ENCODE results near the gene PDE8A. TPM values are rescaled to one million over a fixed set of nuclear protein-coding genes. Genes with fewer than 3 reads are reported as not detected.

The PDE8A gene
- total RNA-seq, 1 experiment from 2014 or later, result 44.2 TPM

DNA sequence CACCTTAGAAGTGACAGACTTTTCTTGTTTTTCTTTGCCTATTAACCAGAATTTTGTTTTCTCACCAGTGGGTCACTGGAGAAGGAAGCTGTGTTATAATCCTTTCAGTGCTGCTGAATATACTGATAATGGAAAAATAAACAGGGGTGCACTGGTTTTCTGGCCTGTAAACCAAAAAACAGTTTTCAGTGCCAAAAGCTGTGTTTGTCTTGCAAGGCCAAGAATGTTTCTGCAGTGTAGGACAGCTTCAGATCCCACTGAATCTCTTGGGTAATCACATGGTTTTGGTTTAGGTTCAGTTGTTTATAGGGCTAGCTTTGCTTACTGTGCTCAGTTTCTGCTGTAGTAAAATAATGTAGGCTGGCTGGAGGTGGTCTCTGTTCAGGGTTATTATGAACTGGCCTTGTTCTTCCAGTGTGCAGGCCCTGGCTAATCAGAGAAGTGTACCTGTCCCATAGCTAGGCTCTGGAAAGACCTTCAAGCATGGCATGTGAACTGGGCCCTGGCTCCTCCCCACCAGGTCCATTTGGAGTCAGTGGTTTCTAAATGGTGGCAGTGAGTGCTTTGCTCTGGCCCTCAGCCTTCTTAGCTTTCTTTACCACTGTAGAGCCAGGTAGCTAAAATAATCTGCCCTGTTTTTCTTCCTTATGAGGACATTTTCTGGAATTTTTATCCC, 18.7 kb downstream of the PDE8A start:
- CTCF ChIA-PET, result interaction anchor here (0.5 to 0.7 kb wide), 2 partner anchors 44 kb away, joined by 3 to 6 read pairs; no protein-coding TSS in a partner anchor
- Histone ChIP-seq H3K9me3 (ENCODE audit: low read length) (no peaks in the 10 kb centered on the region), H3K27ac (ENCODE audit: low read length) (no peak overlapping the region), H2AFZ (ENCODE audit: low read length) (no peak overlapping the region), H3K36me3 (ENCODE audit: low read depth, low read length) (peaks cover 4% of the 10 kb centered on the region; the same call in 1 of the 2 replicates), H3K9me2 (replicated peaks; ENCODE audit: low read length) (no peaks in the 10 kb centered on the region), H3K27me3 (ENCODE audit: low read length) (no peaks in the 10 kb centered on the region), H3K4me3 (ENCODE audit: low read length) (no peak overlapping the region), H4K20me1 (ENCODE audit: low read length) (peaks cover 5% of the 10 kb centered on the region), H3K4me2 (ENCODE audit: low read length) (no peak overlapping the region), H3K9ac (ENCODE audit: low read length) (no peak overlapping the region), H3F3A (ENCODE audit: low read length, unreplicated experiment) (no peaks in the 10 kb centered on the region), H3K4me1 (ENCODE audit: insufficient read depth, low read length) (no peaks in the 10 kb centered on the region), H3K79me2 (ENCODE audit: low read length) (peaks cover 100% of the 10 kb centered on the region)
- TF ChIP-seq, protein P1, sequence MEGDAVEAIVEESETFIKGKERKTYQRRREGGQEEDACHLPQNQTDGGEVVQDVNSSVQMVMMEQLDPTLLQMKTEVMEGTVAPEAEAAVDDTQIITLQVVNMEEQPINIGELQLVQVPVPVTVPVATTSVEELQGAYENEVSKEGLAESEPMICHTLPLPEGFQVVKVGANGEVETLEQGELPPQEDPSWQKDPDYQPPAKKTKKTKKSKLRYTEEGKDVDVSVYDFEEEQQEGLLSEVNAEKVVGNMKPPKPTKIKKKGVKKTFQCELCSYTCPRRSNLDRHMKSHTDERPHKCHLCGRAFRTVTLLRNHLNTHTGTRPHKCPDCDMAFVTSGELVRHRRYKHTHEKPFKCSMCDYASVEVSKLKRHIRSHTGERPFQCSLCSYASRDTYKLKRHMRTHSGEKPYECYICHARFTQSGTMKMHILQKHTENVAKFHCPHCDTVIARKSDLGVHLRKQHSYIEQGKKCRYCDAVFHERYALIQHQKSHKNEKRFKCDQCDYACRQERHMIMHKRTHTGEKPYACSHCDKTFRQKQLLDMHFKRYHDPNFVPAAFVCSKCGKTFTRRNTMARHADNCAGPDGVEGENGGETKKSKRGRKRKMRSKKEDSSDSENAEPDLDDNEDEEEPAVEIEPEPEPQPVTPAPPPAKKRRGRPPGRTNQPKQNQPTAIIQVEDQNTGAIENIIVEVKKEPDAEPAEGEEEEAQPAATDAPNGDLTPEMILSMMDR (conservative IDR thresholded peaks at IDR 0.05; ENCODE audit: low read depth, low read length), result no peak
- no peak for TF ChIP-seq EZH2phosphoT487 (IDR thresholded peaks at IDR 0.05; ENCODE audit: borderline replicate concordance, low read length)
- BruUV-seq (replicated peaks), result no TSS peak
- DNase-seq, result no peak
- ATAC-seq, result peak; percentile 35
- POLR2A ChIA-PET (ENCODE audit: unreplicated experiment), result interaction anchor here (0.6 kb wide), 1 partner anchor 118 kb away, joined by 3 read pairs; no protein-coding TSS in a partner anchor
- intact Hi-C loops (cut with micrococcal nuclease), result no loop called here

- ATAC-seq (no peak), DNase-seq (no peak)
- Histone ChIP-seq H3K27ac (ENCODE audit: low read length) (no peak overlapping the region), H3K9me2 (replicated peaks; ENCODE audit: low read length) (no peaks in the 10 kb centered on the region), H2AFZ (ENCODE audit: low read length) (no peak overlapping the region), H3F3A (ENCODE audit: low read length, unreplicated experiment) (no peaks in the 10 kb centered on the region), H3K4me3 (ENCODE audit: low read length) (no peak overlapping the region), H3K9me3 (ENCODE audit: low read length) (no peaks in the 10 kb centered on the region), H4K20me1 (ENCODE audit: low read length) (peaks cover 5% of the 10 kb centered on the region), H3K9ac (ENCODE audit: low read length) (no peak overlapping the region), H3K4me1 (ENCODE audit: insufficient read depth, low read length) (no peaks in the 10 kb centered on the region), H3K27me3 (ENCODE audit: low read length) (no peaks in the 10 kb centered on the region), H3K79me2 (ENCODE audit: low read length) (peaks cover 100% of the 10 kb centered on the region), H3K36me3 (ENCODE audit: low read depth, low read length) (peaks cover 4% of the 10 kb centered on the region; the same call in 1 of the 2 replicates), H3K4me2 (ENCODE audit: low read length) (no peak overlapping the region)
- CTCF ChIA-PET, result no interaction called here
- POLR2A ChIA-PET (ENCODE audit: unreplicated experiment), result no interaction called here
- BruUV-seq (replicated peaks), result no TSS peak
- intact Hi-C loops (cut with micrococcal nuclease), result no loop called here
- TF ChIP-seq EZH2phosphoT487 (IDR thresholded peaks at IDR 0.05; ENCODE audit: borderline replicate concordance, low read length) (no peak), EZH2 (IDR thresholded peaks at IDR 0.05; ENCODE audit: low read length, unreplicated experiment) (no peak)
- TF ChIP-seq, protein P1 (conservative IDR thresholded peaks at IDR 0.05; ENCODE audit: low read depth, low read length), result no peak
Measured at GRCh38 chr15:85000937-85001336, 19.3 kb downstream of the PDE8A start.

DNA sequence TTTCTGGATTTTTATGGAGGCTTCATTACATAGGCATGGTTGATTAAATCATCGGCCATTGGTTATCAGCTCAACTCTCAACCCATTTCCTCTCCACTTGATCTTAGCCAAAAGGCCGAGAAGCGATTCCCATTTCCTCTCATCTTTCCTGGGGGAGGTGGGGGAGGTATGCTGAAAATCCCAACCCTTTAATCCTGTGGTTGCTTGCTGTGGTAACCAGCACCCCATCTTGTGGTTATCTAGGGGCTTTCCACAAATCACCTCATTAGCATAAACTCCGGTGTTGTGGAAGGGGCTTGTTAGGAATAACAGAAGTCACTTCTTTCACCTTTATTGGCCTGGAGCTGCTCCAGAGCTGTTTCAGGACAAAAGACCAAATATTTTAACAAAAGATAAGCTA, 20.9 kb downstream of the PDE8A start:
- intact Hi-C loops (cut with micrococcal nuclease), result no loop called here
- TF ChIP-seq, protein P1 (conservative IDR thresholded peaks at IDR 0.05; ENCODE audit: low read depth, low read length), result no peak
- TF ChIP-seq EZH2 (IDR thresholded peaks at IDR 0.05; ENCODE audit: low read length, unreplicated experiment) (no peak), EZH2phosphoT487 (IDR thresholded peaks at IDR 0.05; ENCODE audit: borderline replicate concordance, low read length) (no peak)
- Histone ChIP-seq H3K27ac (ENCODE audit: low read length) (no peak overlapping the region), H3K4me3 (ENCODE audit: low read length) (no peak overlapping the region), H3K4me2 (ENCODE audit: low read length) (no peak overlapping the region), H3F3A (ENCODE audit: low read length, unreplicated experiment) (no peaks in the 10 kb centered on the region), H3K9ac (ENCODE audit: low read length) (no peak overlapping the region), H3K27me3 (ENCODE audit: low read length) (no peaks in the 10 kb centered on the region), H4K20me1 (ENCODE audit: low read length) (peaks cover 14% of the 10 kb centered on the region), H3K9me3 (ENCODE audit: low read length) (no peaks in the 10 kb centered on the region), H2AFZ (ENCODE audit: low read length) (no peak overlapping the region), H3K36me3 (ENCODE audit: low read depth, low read length) (peaks cover 4% of the 10 kb centered on the region; the same call in 1 of the 2 replicates), H3K79me2 (ENCODE audit: low read length) (peaks cover 98% of the 10 kb centered on the region), H3K4me1 (ENCODE audit: insufficient read depth, low read length) (no peaks in the 10 kb centered on the region), H3K9me2 (replicated peaks; ENCODE audit: low read length) (no peaks in the 10 kb centered on the region)
- ChIA-PET POLR2A (ENCODE audit: unreplicated experiment) (no interaction called here), CTCF (no interaction called here)
- no TSS peak for BruUV-seq (replicated peaks)
- ATAC-seq (no peak), DNase-seq (no peak)

Measured in PC-3 (cell line).